Memory B cell (primary cell): Measurements from ENCODE around the gene ADGRD2.
"Not testable (repeated sequence)": the region's sequence is repeated elsewhere in the genome, so short reads cannot be mapped to it uniquely, and the experiment has no call there.

Experiments used
- ATAC-seq: fragments of 150-1000 bp; cut with Tn5 transposase; 2 replicates; pipeline ENCODE4 v1.10.0; 2021; ENCODE audit warnings: low read depth, mild to moderate bottlenecking, moderate library complexity
- DNase-seq, 2 donors: peaks; one replicate each; pipeline ENCODE4 v3.0.0; 2022; ENCODE audit warnings: low spot score in 2 of 2
- H3K27ac Mint-ChIP-seq: one replicate; pipeline ENCODE4 v1.8.0; 2022; ENCODE audit warnings: mild to moderate bottlenecking, moderate library complexity, mixed read lengths
- H3K27me3 Mint-ChIP-seq: one replicate; pipeline ENCODE4 v1.8.0; 2022; ENCODE audit warnings: mixed read lengths
- H3K36me3 Mint-ChIP-seq: one replicate; pipeline ENCODE4 v1.8.0; 2022; ENCODE audit warnings: mild to moderate bottlenecking, mixed read lengths
- H3K4me1 Mint-ChIP-seq: one replicate; pipeline ENCODE4 v1.8.0; 2022; ENCODE audit warnings: mixed read lengths
- H3K4me3 Mint-ChIP-seq: one replicate; pipeline ENCODE4 v1.8.0; 2022; ENCODE audit warnings: mild to moderate bottlenecking, moderate library complexity, mixed read lengths
- H3K9me3 Mint-ChIP-seq: one replicate; pipeline ENCODE4 v1.8.0; 2022; ENCODE audit warnings: mixed read lengths

ADGRD2 gene

GRCh38 chr9:124423155-124423554 is 27.1 kb upstream of the ADGRD2 start:
- no peaks in the 10 kb centered on the region for H3K9me3 Mint-ChIP-seq
- H3K36me3 Mint-ChIP-seq: no peaks in the 10 kb centered on the region
- ATAC-seq (no peak), DNase-seq (no peak)
- no peak overlapping the region for H3K4me3 Mint-ChIP-seq
- H3K4me1 Mint-ChIP-seq: peaks cover 3% of the 10 kb centered on the region
- peaks cover 9% of the 10 kb centered on the region for H3K27me3 Mint-ChIP-seq
- no peak overlapping the region for H3K27ac Mint-ChIP-seq

DNA sequence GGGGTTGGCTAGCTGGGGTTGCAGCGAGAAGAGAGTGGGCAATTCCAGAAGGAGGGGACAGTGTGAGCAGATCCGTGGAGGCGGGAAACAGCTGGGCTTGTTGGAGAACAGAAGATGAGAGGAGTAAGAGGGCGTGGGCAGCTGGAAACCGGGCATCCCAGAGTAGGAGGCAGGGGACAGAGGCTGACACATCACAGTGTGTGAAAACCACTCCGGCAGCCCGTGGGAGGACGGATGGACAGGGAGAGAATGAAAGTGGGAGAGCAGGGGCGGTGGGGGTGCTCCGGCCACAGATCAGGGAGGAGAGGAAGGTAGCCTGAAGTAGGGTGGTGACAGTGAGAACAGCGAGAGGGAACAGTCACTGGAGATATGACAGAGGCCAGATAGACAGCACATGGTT is 26.7 kb upstream of the ADGRD2 start:
- no peak for DNase-seq
- Mint-ChIP-seq H3K4me1 (peaks cover 3% of the 10 kb centered on the region), H3K9me3 (no peaks in the 10 kb centered on the region), H3K36me3 (no peaks in the 10 kb centered on the region), H3K27ac (no peak overlapping the region), H3K27me3 (peaks cover 9% of the 10 kb centered on the region), H3K4me3 (no peak overlapping the region)
- ATAC-seq: no peak

DNA sequence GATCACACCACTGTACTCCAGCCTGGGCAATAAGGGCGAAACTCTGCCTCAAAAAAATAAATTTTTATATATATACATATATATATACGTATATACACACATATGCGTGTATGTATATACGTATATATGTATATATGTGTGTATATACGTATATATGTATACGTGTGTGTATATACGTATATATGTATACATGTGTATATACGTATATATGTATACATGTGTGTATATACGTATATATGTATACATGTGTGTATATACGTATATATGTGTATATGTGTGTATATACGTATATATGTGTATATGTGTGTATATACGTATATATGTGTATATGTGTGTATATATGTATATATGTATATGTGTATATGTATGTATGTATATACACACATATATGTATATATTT is 24.5 kb upstream of the ADGRD2 start:
- not testable (repeated sequence) for H3K27me3 Mint-ChIP-seq, H3K4me1 Mint-ChIP-seq, ATAC-seq, H3K4me3 Mint-ChIP-seq, H3K9me3 Mint-ChIP-seq, DNase-seq, H3K36me3 Mint-ChIP-seq, H3K27ac Mint-ChIP-seq

DNA sequence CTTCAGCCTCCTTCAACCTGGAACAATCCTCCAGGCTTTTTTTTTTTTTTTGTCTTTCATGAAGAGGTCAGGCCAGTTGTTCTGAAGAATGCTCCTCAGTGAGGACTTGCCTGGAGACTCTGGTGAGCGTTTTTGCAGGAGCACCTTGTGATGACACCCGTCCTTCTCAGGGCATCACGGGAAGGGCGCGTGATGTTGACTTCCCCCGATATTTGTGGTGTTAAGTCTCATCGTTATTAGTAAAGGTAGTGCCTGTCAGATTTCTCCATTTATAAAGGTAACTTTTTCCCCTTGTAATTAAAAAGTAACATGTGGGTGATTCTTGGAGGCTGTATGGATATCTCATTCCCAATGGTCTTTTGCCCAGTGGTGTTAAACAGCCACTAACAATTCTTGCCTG is 23.9 kb upstream of the ADGRD2 start:
- ATAC-seq (no peak), DNase-seq (no peak)
- Mint-ChIP-seq H3K4me3 (no peak overlapping the region), H3K27me3 (peaks cover 9% of the 10 kb centered on the region), H3K4me1 (no peaks in the 10 kb centered on the region), H3K27ac (no peak overlapping the region), H3K9me3 (no peaks in the 10 kb centered on the region), H3K36me3 (no peaks in the 10 kb centered on the region)

DNA sequence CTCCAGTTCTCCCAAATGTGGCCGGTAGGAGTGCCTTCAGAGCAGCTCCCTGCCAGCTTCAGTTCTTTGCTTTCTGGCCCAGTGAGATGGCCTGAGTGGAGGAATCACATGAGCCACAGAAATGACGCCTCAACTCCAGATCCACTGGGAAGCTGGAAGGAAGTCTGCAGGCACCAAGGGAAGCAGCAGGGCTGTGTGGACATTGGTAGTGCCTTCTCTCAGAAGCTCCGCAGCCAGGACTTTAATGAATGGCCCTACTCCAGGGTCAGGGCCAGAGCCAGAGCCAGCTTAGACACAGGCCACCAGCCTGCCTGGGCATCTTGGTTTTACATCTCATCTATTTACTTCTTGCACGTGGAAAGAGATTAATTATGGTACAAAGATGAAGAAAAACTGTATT is 23.0 kb upstream of the ADGRD2 start:
- H3K4me1 Mint-ChIP-seq: no peaks in the 10 kb centered on the region
- H3K9me3 Mint-ChIP-seq: no peaks in the 10 kb centered on the region
- H3K36me3 Mint-ChIP-seq: no peaks in the 10 kb centered on the region
- DNase-seq (no peak), ATAC-seq (no peak)
- no peak overlapping the region for H3K4me3 Mint-ChIP-seq
- no peak overlapping the region for H3K27ac Mint-ChIP-seq
- peaks cover 9% of the 10 kb centered on the region for H3K27me3 Mint-ChIP-seq

DNA sequence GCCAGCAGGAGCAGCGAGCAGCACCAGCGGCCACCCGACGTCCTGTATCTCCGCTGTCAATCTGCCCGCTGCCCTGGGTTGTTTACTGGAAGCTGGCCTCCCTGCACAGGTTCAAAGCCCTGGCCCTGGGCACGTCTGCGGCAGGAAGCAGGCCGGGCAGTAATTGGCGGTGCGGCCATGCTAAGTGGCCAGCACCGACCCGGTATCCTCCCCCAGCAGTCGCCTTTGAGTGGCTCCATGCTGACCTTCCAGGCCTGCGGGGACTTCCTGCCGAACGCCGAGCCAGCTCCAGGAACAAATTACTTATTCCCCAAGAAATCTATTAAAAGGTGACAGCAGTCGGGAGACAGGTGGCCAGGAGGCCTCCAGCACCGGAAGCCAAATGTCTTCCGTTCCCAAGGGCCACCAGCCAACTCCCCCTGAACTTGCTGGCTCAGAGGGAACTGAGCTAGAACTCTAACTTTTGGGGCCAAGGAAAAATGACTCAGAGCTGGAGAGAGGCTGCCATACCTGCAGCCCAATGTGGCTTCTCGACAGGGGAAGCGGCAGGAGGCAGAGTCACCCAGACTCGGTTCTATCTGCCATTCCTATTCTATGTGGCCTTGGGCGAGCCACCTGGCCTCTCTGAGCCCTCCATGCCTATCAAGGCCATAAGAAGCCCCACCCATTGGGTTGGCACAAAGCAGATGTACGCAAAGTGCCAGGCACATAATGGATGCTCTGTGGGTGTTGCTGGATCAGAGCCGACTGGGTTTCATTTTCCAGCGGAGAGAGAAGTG is 21.3 kb upstream of the ADGRD2 start:
- H3K4me1 Mint-ChIP-seq: no peaks in the 10 kb centered on the region
- no peaks in the 10 kb centered on the region for H3K9me3 Mint-ChIP-seq
- no peak for DNase-seq
- no peak overlapping the region for H3K4me3 Mint-ChIP-seq
- peaks cover 2% of the 10 kb centered on the region for H3K36me3 Mint-ChIP-seq
- no peak for ATAC-seq
- H3K27me3 Mint-ChIP-seq: peaks cover 5% of the 10 kb centered on the region
- no peak overlapping the region for H3K27ac Mint-ChIP-seq

GRCh38 chr9:124429530-124429867 is 20.8 kb upstream of the ADGRD2 start:
- H3K36me3 Mint-ChIP-seq: peaks cover 2% of the 10 kb centered on the region
- no peaks in the 10 kb centered on the region for H3K9me3 Mint-ChIP-seq
- no peaks in the 10 kb centered on the region for H3K4me1 Mint-ChIP-seq
- ATAC-seq (no peak), DNase-seq (no peak)
- H3K27me3 Mint-ChIP-seq: peaks cover 5% of the 10 kb centered on the region
- H3K4me3 Mint-ChIP-seq: no peak overlapping the region
- no peak overlapping the region for H3K27ac Mint-ChIP-seq

DNA sequence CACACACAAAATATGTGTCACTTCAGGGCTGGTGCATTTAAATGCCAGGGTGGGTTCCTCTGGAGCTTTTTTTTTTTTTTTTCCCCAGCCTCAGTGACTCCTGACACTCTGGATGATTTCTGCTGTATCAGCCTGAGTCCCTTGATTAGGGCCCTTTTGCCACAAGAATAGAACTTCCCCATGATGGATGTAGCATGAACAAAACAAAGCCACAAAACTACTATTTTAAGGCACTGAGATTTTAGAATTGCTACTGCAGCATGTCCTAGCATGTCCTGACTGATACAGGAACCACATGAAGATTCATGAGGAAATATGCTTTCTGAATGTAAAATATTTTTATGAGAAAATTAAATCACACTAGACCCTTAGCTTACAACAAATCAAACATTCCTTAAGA is 13.9 kb upstream of the ADGRD2 start:
- DNase-seq: no peak
- no peaks in the 10 kb centered on the region for H3K4me1 Mint-ChIP-seq
- H3K27me3 Mint-ChIP-seq: peaks cover 14% of the 10 kb centered on the region
- H3K9me3 Mint-ChIP-seq: no peaks in the 10 kb centered on the region
- H3K27ac Mint-ChIP-seq: no peak overlapping the region
- H3K4me3 Mint-ChIP-seq: no peak overlapping the region
- H3K36me3 Mint-ChIP-seq: peaks cover 2% of the 10 kb centered on the region
- ATAC-seq: no peak

GRCh38 chr9:124437086-124437485 is 13.2 kb upstream of the ADGRD2 start:
- Mint-ChIP-seq H3K27ac (no peak overlapping the region), H3K27me3 (peaks cover 14% of the 10 kb centered on the region), H3K4me3 (no peak overlapping the region), H3K36me3 (peaks cover 2% of the 10 kb centered on the region), H3K9me3 (no peaks in the 10 kb centered on the region), H3K4me1 (no peaks in the 10 kb centered on the region)
- no peak for ATAC-seq
- DNase-seq: no peak

DNA sequence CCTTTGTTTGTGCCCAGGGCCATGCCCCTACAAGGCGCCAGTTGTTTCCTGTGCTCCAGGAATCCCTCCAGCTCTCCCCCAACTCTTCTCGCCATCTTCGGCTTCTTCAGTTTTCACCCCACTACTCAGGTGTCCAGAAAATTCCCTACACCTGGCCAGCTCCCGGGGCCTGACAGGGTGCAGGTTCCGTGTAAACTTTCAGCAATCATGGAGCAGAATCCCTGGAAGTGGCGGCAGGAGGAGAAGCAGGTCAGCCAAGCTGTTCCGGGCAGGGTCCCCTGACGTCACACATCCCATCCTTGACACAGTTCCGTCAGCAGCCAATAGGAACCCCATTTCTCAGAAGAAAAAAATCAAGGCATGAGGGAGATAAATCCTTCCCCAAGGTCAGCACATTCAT is 12.2 kb upstream of the ADGRD2 start:
- no peak overlapping the region for H3K27ac Mint-ChIP-seq

GRCh38 chr9:124439086-124439485 is 11.2 kb upstream of the ADGRD2 start:
- H3K4me1 Mint-ChIP-seq: no peaks in the 10 kb centered on the region
- H3K4me3 Mint-ChIP-seq: no peak overlapping the region
- ATAC-seq (no peak), DNase-seq (no peak)
- no peak overlapping the region for H3K27ac Mint-ChIP-seq
- H3K27me3 Mint-ChIP-seq: peaks cover 9% of the 10 kb centered on the region
- no peaks in the 10 kb centered on the region for H3K36me3 Mint-ChIP-seq
- no peaks in the 10 kb centered on the region for H3K9me3 Mint-ChIP-seq

More for the DNA sequence above, 12.2 kb upstream of the ADGRD2 start:
- no peaks in the 10 kb centered on the region for H3K9me3 Mint-ChIP-seq
- H3K36me3 Mint-ChIP-seq: no peaks in the 10 kb centered on the region
- ATAC-seq (no peak), DNase-seq (no peak)
- no peak overlapping the region for H3K4me3 Mint-ChIP-seq
- peaks cover 9% of the 10 kb centered on the region for H3K27me3 Mint-ChIP-seq
- H3K4me1 Mint-ChIP-seq: no peaks in the 10 kb centered on the region

DNA sequence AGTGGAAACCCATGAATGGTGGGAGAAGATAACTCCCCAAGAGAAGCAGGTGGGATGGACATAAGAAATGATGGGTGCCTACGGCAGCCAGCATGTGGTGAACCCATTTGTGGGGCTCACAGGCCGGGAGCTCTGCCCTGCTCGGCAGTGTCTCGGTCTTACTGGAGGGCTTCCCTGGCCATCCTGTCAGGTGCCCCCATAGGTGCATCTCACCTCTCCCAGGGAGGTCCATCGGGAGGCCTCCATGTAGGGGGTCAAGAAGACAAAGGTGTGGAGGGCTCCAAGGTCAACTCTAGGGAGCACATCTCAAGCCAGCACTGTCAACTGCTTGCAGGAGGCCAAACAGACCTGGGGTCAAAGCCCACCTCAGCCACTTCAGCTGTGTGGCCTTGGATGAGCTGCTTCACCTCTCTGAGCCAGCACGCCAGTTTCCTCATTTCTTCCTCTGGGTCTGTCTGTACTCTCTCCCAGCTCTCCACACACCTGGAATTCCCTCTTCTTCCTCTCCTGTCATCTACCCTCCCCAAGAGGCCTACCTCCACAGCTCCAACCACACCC is 10.5 kb upstream of the ADGRD2 start:
- DNase-seq (no peak), ATAC-seq (no peak)
- H3K4me1 Mint-ChIP-seq: no peaks in the 10 kb centered on the region
- no peak overlapping the region for H3K4me3 Mint-ChIP-seq
- H3K27me3 Mint-ChIP-seq: peaks cover 11% of the 10 kb centered on the region
- no peaks in the 10 kb centered on the region for H3K36me3 Mint-ChIP-seq
- H3K9me3 Mint-ChIP-seq: no peaks in the 10 kb centered on the region
- no peak overlapping the region for H3K27ac Mint-ChIP-seq

- DNase-seq: no peak
- H3K27ac Mint-ChIP-seq: no peak overlapping the region
- peaks cover 11% of the 10 kb centered on the region for H3K27me3 Mint-ChIP-seq
- H3K9me3 Mint-ChIP-seq: no peaks in the 10 kb centered on the region
- no peak for ATAC-seq
- no peak overlapping the region for H3K4me3 Mint-ChIP-seq
- no peaks in the 10 kb centered on the region for H3K4me1 Mint-ChIP-seq
- no peaks in the 10 kb centered on the region for H3K36me3 Mint-ChIP-seq
These were observed 9.5 kb upstream of the ADGRD2 start for GRCh38 chr9:124440786-124441185.

- Mint-ChIP-seq H3K27me3 (peaks cover 11% of the 10 kb centered on the region), H3K9me3 (no peaks in the 10 kb centered on the region), H3K27ac (no peak overlapping the region), H3K4me1 (no peaks in the 10 kb centered on the region), H3K4me3 (no peak overlapping the region), H3K36me3 (no peaks in the 10 kb centered on the region)
- no peak for DNase-seq
- no peak for ATAC-seq
These were observed 9.0 kb upstream of the ADGRD2 start for GRCh38 chr9:124441291-124441690.

GRCh38 chr9:124442379-124442778 is 7.9 kb upstream of the ADGRD2 start:
- Mint-ChIP-seq H3K36me3 (no peaks in the 10 kb centered on the region), H3K27ac (no peak overlapping the region), H3K4me1 (no peaks in the 10 kb centered on the region), H3K27me3 (peaks cover 15% of the 10 kb centered on the region), H3K4me3 (no peak overlapping the region), H3K9me3 (no peaks in the 10 kb centered on the region)
- ATAC-seq (no peak), DNase-seq (no peak)
